Naive thymus-derived CD4-positive, alpha-beta T cell (primary cell): Measurements from ENCODE around the gene EVA1B. TPM values are rescaled to one million over a fixed set of nuclear protein-coding genes. Genes with fewer than 3 reads are reported as not detected.

Experiments used
- ATAC-seq: fragments of 150-1000 bp; cut with Tn5 transposase; 2 replicates; pipeline ENCODE4 v1.10.0; 2021; ENCODE audit warnings: mild to moderate bottlenecking, moderate library complexity
- CTCF ChIA-PET: fragments of 350-600 bp; sonication (Branson Sonifier 250); formaldehyde crosslinking; loops from one replicate; lab custom pipeline; 2021; ENCODE audit warnings: antibody characterized with exemption; lab: Charles Lee
- POLR2A ChIA-PET: fragments of 350-600 bp; sonication (Branson Sonifier 250); formaldehyde crosslinking; loops from one replicate; lab custom pipeline; 2021; ENCODE audit warnings: antibody characterized with exemption, inconsistent platforms; lab: Charles Lee
- DNase-seq, 9 donors: peaks; one replicate each; pipeline versions ENCODE4 v3.0.0 to v3.0.0-alpha.2; 2020 to 2022; ENCODE audit warnings: mixed read lengths in 1 of 9
- H3K27ac ChIP-seq: one replicate; pipeline ENCODE4 v1.7.0; 2013; ENCODE audit warnings: mild to moderate bottlenecking, low read depth, low read length, moderate library complexity
- H3K27me3 ChIP-seq, 2 donors: one replicate each; pipeline ENCODE4 v1.7.0; 2013; ENCODE audit warnings: low read length in 2 of 2, mild to moderate bottlenecking in 2 of 2, moderate library complexity in 2 of 2; ENCODE audit not compliant: control insufficient read depth in 2 of 2, insufficient read depth in 2 of 2
- H3K36me3 ChIP-seq, 3 experiments: 1 replicate in 2 of 3; 2 replicates in 1 of 3; pipeline ENCODE4 v1.7.0; 2013; ENCODE audit warnings: low read length in 3 of 3, mild to moderate bottlenecking in 3 of 3, moderate library complexity in 1 of 3; ENCODE audit not compliant: insufficient read depth in 3 of 3, control insufficient read depth in 2 of 3
- H3K4me1 ChIP-seq, 2 donors: one replicate each; pipeline ENCODE4 v1.7.0; 2013; ENCODE audit warnings: low read length in 2 of 2, mild to moderate bottlenecking in 2 of 2, moderate library complexity in 1 of 2; ENCODE audit not compliant: control insufficient read depth in 2 of 2, insufficient read depth in 2 of 2
- H3K4me3 ChIP-seq: 2 replicates; pipeline ENCODE4 v1.7.0; 2013; ENCODE audit warnings: mild to moderate bottlenecking, low read length
- H3K9me3 ChIP-seq, 3 experiments: 1 replicate in 2 of 3; 2 replicates in 1 of 3; pipeline ENCODE4 v1.7.0; 2013; ENCODE audit warnings: low read length in 3 of 3; ENCODE audit not compliant: control insufficient read depth in 2 of 3
- H3K27ac Mint-ChIP-seq, 9 donors: one replicate each; pipeline ENCODE4 v1.8.0; 2020 to 2022; ENCODE audit warnings: mixed read lengths in 9 of 9, mild to moderate bottlenecking in 8 of 9, moderate library complexity in 5 of 9, inconsistent platforms in 2 of 9
- H3K27me3 Mint-ChIP-seq, 5 donors: one replicate each; pipeline ENCODE4 v1.8.0; 2021 to 2022; ENCODE audit warnings: mixed read lengths in 5 of 5, mild to moderate bottlenecking in 1 of 5
- H3K36me3 Mint-ChIP-seq, 5 donors: one replicate each; pipeline ENCODE4 v1.8.0; 2020 to 2022; ENCODE audit warnings: mixed read lengths in 5 of 5, mild to moderate bottlenecking in 3 of 5, inconsistent platforms in 1 of 5
- H3K4me1 Mint-ChIP-seq, 7 donors: one replicate each; pipeline ENCODE4 v1.8.0; 2020 to 2022; ENCODE audit warnings: mixed read lengths in 7 of 7, mild to moderate bottlenecking in 3 of 7, inconsistent platforms in 1 of 7
- H3K4me3 Mint-ChIP-seq, 10 donors: one replicate each; pipeline ENCODE4 v1.8.0; 2020 to 2022; ENCODE audit warnings: mild to moderate bottlenecking in 10 of 10, mixed read lengths in 10 of 10, moderate library complexity in 6 of 10, inconsistent platforms in 2 of 10
- H3K9me3 Mint-ChIP-seq, 11 donors: one replicate each; pipeline ENCODE4 v1.8.0; 2020 to 2022; ENCODE audit warnings: mixed read lengths in 11 of 11, mild to moderate bottlenecking in 4 of 11, inconsistent platforms in 1 of 11, moderate library complexity in 1 of 11
- intact Hi-C, 2 donors: fragments of 100-400 bp; cut with micrococcal nuclease; formaldehyde crosslinking; loops; one replicate each; pipeline ENCODE4 v1.15.1; 2023
- polyA plus RNA-seq, 2 donors: library from polyadenylated mRNA; unstranded; fragments of 300-500 nt; fragmentation: Illumina TruSeq; gene quantifications; one replicate each; pipeline ENCODE4 v1.2.3, GENCODE V29; 2021
- total RNA-seq, 6 experiments: library from RNA in 5 of 6; stranded (reverse) in 5 of 6; gene quantifications; 1 replicate in 5 of 6; 2 replicates in 1 of 6; pipeline ENCODE4 v1.2.3 and lab custom pipeline; 2021 to 2026

The EVA1B gene
- total and polyA plus RNA-seq, 7 experiments from 2014 or later = 0.43 to 12.5 (median 1.5) TPM

GRCh38 chr1:36366091-36366661 lies 42.7 kb upstream of the EVA1B start:
- H3K27me3 ChIP-seq = no peaks in the 10 kb centered on the region
- Mint-ChIP-seq H3K9me3 (no peaks in the 10 kb centered on the region), H3K4me1 (peaks cover 33 to 61% (median 59%) of the 10 kb centered on the region in 7 donors), H3K27me3 (no peaks in the 10 kb centered on the region), H3K27ac (peak overlapping the region; percentile 86 to 97 (median 95)), H3K4me3 (peak overlapping the region; percentile 57 to 88 (median 70)), H3K36me3 (peaks cover 0 to 19% (median 6%) of the 10 kb centered on the region in 5 donors)
- DNase-seq (peak in 8 of 9 donors; percentile 26 to 87 (median 78)), ATAC-seq (peak; percentile 85)
- peaks cover 0 to 14% (median 0%) of the 10 kb centered on the region in 3 experiments for H3K36me3 ChIP-seq
- POLR2A ChIA-PET = interaction anchor here (0.7 to 6.0 kb wide), 12 partner anchors 13 to 209 kb away, joined by 3 to 155 read pairs (median 8); partner anchors contain the start of genes EVA1B, LSM10, MRPS15 and SH3D21
- H3K4me1 ChIP-seq = peaks cover 15 to 47% of the 10 kb centered on the region in 2 donors
- H3K9me3 ChIP-seq = no peaks in the 10 kb centered on the region
- intact Hi-C loops = loop anchor here (1.0 to 5.0 kb wide), 5 partner anchors 20 to 217 kb away; partner anchors contain the start of genes EVA1B (in 1 of the 2), LSM10 (in 1 of the 2), THRAP3 (in 1 of the 2) and TRAPPC3 (in 1 of the 2)
- CTCF ChIA-PET = interaction anchor here (2.3 to 10.3 kb wide), 6 partner anchors 9 to 24 kb away, joined by 8 to 176 read pairs (median 32); partner anchors contain the start of gene STK40
- H3K27ac ChIP-seq = peak overlapping the region; percentile 74
- peak overlapping the region; percentile 36 for H3K4me3 ChIP-seq

- ChIA-PET CTCF (interaction anchor here (2.3 to 10.3 kb wide), 3 partner anchors 13 to 23 kb away, joined by 8 to 176 read pairs (median 115); no protein-coding TSS in a partner anchor), POLR2A (interaction anchor here (3.2 to 6.0 kb wide), 3 partner anchors 12 to 32 kb away, joined by 23 to 155 read pairs (median 24); partner anchors contain the start of gene LSM10)
- H3K4me1 Mint-ChIP-seq = peaks cover 33 to 65% (median 61%) of the 10 kb centered on the region in 7 donors
- intact Hi-C loops = loop anchor here in 1 of 2 donors (5.0 kb wide), 1 partner anchor 143 kb away; the partner anchor contains the start of gene THRAP3
- Histone ChIP-seq H3K27ac (peak overlapping the region; percentile 74), H3K9me3 (no peaks in the 10 kb centered on the region), H3K27me3 (no peaks in the 10 kb centered on the region), H3K4me3 (no peak overlapping the region), H3K4me1 (peaks cover 15 to 52% of the 10 kb centered on the region in 2 donors), H3K36me3 (peaks cover 0 to 18% (median 0%) of the 10 kb centered on the region in 3 experiments)
- peak overlapping the region in 5 of 10 donors; percentile 25 to 88 (median 69) for H3K4me3 Mint-ChIP-seq
- no peaks in the 10 kb centered on the region for H3K9me3 Mint-ChIP-seq
- H3K27ac Mint-ChIP-seq = peak overlapping the region; percentile 69 to 97 (median 95)
- no peaks in the 10 kb centered on the region for H3K27me3 Mint-ChIP-seq
- DNase-seq = no peak
- no peak for ATAC-seq
- H3K36me3 Mint-ChIP-seq = peaks cover 0 to 20% (median 6%) of the 10 kb centered on the region in 5 donors
Measured at GRCh38 chr1:36365381-36365780, 41.9 kb upstream of the EVA1B start.

- peak; percentile 95 for ATAC-seq
- peaks cover 9 to 31% (median 21%) of the 10 kb centered on the region in 5 donors for H3K36me3 Mint-ChIP-seq
- POLR2A ChIA-PET = interaction anchor here (0.5 to 13.8 kb wide), 10 partner anchors 7 to 212 kb away, joined by 3 to 155 read pairs (median 8); partner anchors contain the start of genes SH3D21 and STK40
- CTCF ChIA-PET = interaction anchor here (0.9 to 3.3 kb wide), 5 partner anchors 9 to 200 kb away, joined by 3 to 19 read pairs (median 4); no protein-coding TSS in a partner anchor
- H3K4me3 Mint-ChIP-seq = peak overlapping the region in 9 of 10 donors; percentile 35 to 79 (median 61)
- Histone ChIP-seq H3K4me1 (peaks cover 0 to 19% of the 10 kb centered on the region in 2 donors), H3K27ac (peak overlapping the region; percentile 52), H3K27me3 (no peaks in the 10 kb centered on the region), H3K4me3 (no peak overlapping the region), H3K36me3 (peaks cover 0 to 55% (median 8%) of the 10 kb centered on the region in 3 experiments), H3K9me3 (no peaks in the 10 kb centered on the region)
- intact Hi-C loops = loop anchor here in 1 of 2 donors (1.0 kb wide), 3 partner anchors 9 to 26 kb away; no protein-coding TSS in a partner anchor
- peaks cover 7 to 29% (median 27%) of the 10 kb centered on the region in 7 donors for H3K4me1 Mint-ChIP-seq
- DNase-seq = peak in 7 of 9 donors; percentile 43 to 77 (median 74)
- H3K27ac Mint-ChIP-seq = peak overlapping the region; percentile 91 to 99 (median 94)
- no peaks in the 10 kb centered on the region for H3K27me3 Mint-ChIP-seq
- H3K9me3 Mint-ChIP-seq = no peaks in the 10 kb centered on the region
Measured at GRCh38 chr1:36359911-36360550, 36.6 kb upstream of the EVA1B start.

- Histone ChIP-seq H3K36me3 (peaks cover 0 to 62% (median 8%) of the 10 kb centered on the region in 3 experiments), H3K4me1 (peaks cover 0 to 19% of the 10 kb centered on the region in 2 donors), H3K27me3 (no peaks in the 10 kb centered on the region), H3K4me3 (no peak overlapping the region), H3K27ac (peak overlapping the region; percentile 52), H3K9me3 (no peaks in the 10 kb centered on the region)
- POLR2A ChIA-PET = interaction anchor here (0.7 to 13.8 kb wide), 9 partner anchors 8 to 136 kb away, joined by 3 to 155 read pairs (median 8); partner anchors contain the start of genes SH3D21 and STK40
- H3K4me1 Mint-ChIP-seq = peaks cover 7 to 27% (median 26%) of the 10 kb centered on the region in 7 donors
- no peaks in the 10 kb centered on the region for H3K9me3 Mint-ChIP-seq
- CTCF ChIA-PET = interaction anchor here (0.6 to 3.3 kb wide), 5 partner anchors 9 to 17 kb away, joined by 4 to 19 read pairs (median 8); no protein-coding TSS in a partner anchor
- H3K27me3 Mint-ChIP-seq = no peaks in the 10 kb centered on the region
- intact Hi-C loops = loop anchor here in 1 of 2 donors (1.0 kb wide), 1 partner anchor 10 kb away; no protein-coding TSS in a partner anchor
- H3K27ac Mint-ChIP-seq = peak overlapping the region; percentile 91 to 99 (median 94)
- no peak for ATAC-seq
- DNase-seq = no peak
- peaks cover 9 to 33% (median 21%) of the 10 kb centered on the region in 5 donors for H3K36me3 Mint-ChIP-seq
- H3K4me3 Mint-ChIP-seq = peak overlapping the region in 9 of 10 donors; percentile 35 to 79 (median 61)
Measured at GRCh38 chr1:36359383-36359782, 35.9 kb upstream of the EVA1B start.

- ATAC-seq (no peak), DNase-seq (no peak)
- no peaks in the 10 kb centered on the region for H3K27me3 ChIP-seq
- intact Hi-C loops = loop anchor here in 1 of 2 donors (1.0 kb wide), 1 partner anchor 11 kb away; no protein-coding TSS in a partner anchor
- Mint-ChIP-seq H3K27me3 (no peaks in the 10 kb centered on the region), H3K4me1 (peaks cover 7 to 30% (median 26%) of the 10 kb centered on the region in 7 donors), H3K9me3 (no peaks in the 10 kb centered on the region), H3K4me3 (no peak overlapping the region), H3K27ac (peak overlapping the region in 7 of 9 donors; percentile 12 to 96 (median 93)), H3K36me3 (peaks cover 9 to 37% (median 21%) of the 10 kb centered on the region in 5 donors)
- CTCF ChIA-PET = interaction anchor here (0.6 to 3.3 kb wide), 5 partner anchors 8 to 171 kb away, joined by 3 to 19 read pairs (median 5); no protein-coding TSS in a partner anchor
- no peak overlapping the region for H3K4me3 ChIP-seq
- H3K4me1 ChIP-seq = peaks cover 0 to 19% of the 10 kb centered on the region in 2 donors
- H3K36me3 ChIP-seq = peaks cover 0 to 70% (median 8%) of the 10 kb centered on the region in 3 experiments
- H3K27ac ChIP-seq = peak overlapping the region; percentile 52
- POLR2A ChIA-PET = interaction anchor here (1.6 to 13.8 kb wide), 4 partner anchors 9 to 52 kb away, joined by 7 to 155 read pairs (median 10); partner anchors contain the start of gene SH3D21
- H3K9me3 ChIP-seq = no peaks in the 10 kb centered on the region
Measured at GRCh38 chr1:36358514-36359084, 35.2 kb upstream of the EVA1B start.
